H1 (cell line): Measurements from ENCODE around the gene CD300A. TPM values are rescaled to one million over a fixed set of nuclear protein-coding genes. Genes with fewer than 3 reads are reported as not detected.

Source experiments
- CTCF ChIA-PET: fragments of 300-600 bp; sonication (Branson Sonifier 250); formaldehyde crosslinking; loops from one replicate; lab custom pipeline; 2021; ENCODE audit not compliant: partially characterized antibody; lab: Charles Lee
- POLR2A ChIA-PET: fragments of 300-600 bp; sonication (Branson Sonifier 250); formaldehyde crosslinking; loops from one replicate; lab custom pipeline; 2021; ENCODE audit warnings: inconsistent platforms; ENCODE audit not compliant: partially characterized antibody; lab: Charles Lee
- DNase-seq, 2 experiments: peaks; one replicate each; pipeline versions ENCODE4 v3.0.0 to v3.0.0-alpha.2; 2010 to 2022; ENCODE audit warnings: low spot score in 2 of 2, low read depth in 1 of 2, mixed read lengths in 1 of 2
- FAIRE-seq: peaks from 2 replicates; lab custom pipeline; 2011; peaks lifted over from hg19 to GRCh38; lab: Jason Lieb, UNC
- H2AFZ ChIP-seq: 2 replicates; pipeline ENCODE4 v1.8.1; 2012; ENCODE audit warnings: low read length, inconsistent platforms
- H2AK5ac ChIP-seq: 2 replicates; pipeline ENCODE4 v1.6.1; 2013; ENCODE audit warnings: low read depth, low read length
- H2BK120ac ChIP-seq: replicated peaks from 2 replicates; pipeline ENCODE3; 2013; ENCODE audit warnings: low read depth, low read length, inconsistent platforms
- H2BK12ac ChIP-seq: 2 replicates; pipeline ENCODE4 v1.6.1; 2013; ENCODE audit warnings: low read depth, low read length
- H2BK15ac ChIP-seq: 2 replicates; pipeline ENCODE4 v1.6.1; 2013; ENCODE audit warnings: low read length
- H2BK20ac ChIP-seq: 2 replicates; pipeline ENCODE4 v1.6.1; 2013; ENCODE audit warnings: low read length
- H2BK5ac ChIP-seq: 2 replicates; pipeline ENCODE4 v1.6.1; 2013; ENCODE audit warnings: low read depth, low read length
- H3K14ac ChIP-seq: 2 replicates; pipeline ENCODE4 v1.6.1; 2013; ENCODE audit warnings: inconsistent platforms; ENCODE audit not compliant: insufficient read length
- H3K18ac ChIP-seq: 2 replicates; pipeline ENCODE4 v1.6.1; 2013; ENCODE audit warnings: low read length; ENCODE audit errors: extremely low read depth
- H3K23ac ChIP-seq: 2 replicates; pipeline ENCODE4 v1.6.1; 2013; ENCODE audit warnings: inconsistent platforms; ENCODE audit not compliant: insufficient read length
- H3K23me2 ChIP-seq: 2 replicates; pipeline ENCODE4 v1.6.1; 2013; ENCODE audit warnings: low read depth, low read length
- H3K27ac ChIP-seq: 2 replicates; pipeline ENCODE4 v1.6.1; 2011; ENCODE audit warnings: low read depth, low read length, inconsistent platforms
- H3K27me3 ChIP-seq, 4 experiments: replicated peaks in 1 of 4; 1 replicate in 1 of 4; 2 replicates in 3 of 4; pipeline versions ENCODE4 v1.6.1 to v1.8.1; 2011 to 2013; ENCODE audit warnings: low read length in 3 of 4, mild to moderate bottlenecking in 3 of 4, inconsistent platforms in 2 of 4, mixed read lengths in 2 of 4, moderate library complexity in 1 of 4; ENCODE audit not compliant: control insufficient read depth in 3 of 4, insufficient read depth in 3 of 4; ENCODE audit errors: extremely low read depth in 1 of 4
- H3K36me3 ChIP-seq, 4 experiments: 2 replicates each; pipeline versions ENCODE4 v1.6.1 to v1.8.1; 2011 to 2013; ENCODE audit warnings: mild to moderate bottlenecking in 4 of 4, low read length in 3 of 4, moderate library complexity in 2 of 4, control low read depth in 1 of 4, inconsistent platforms in 1 of 4; ENCODE audit not compliant: insufficient read depth in 4 of 4, control insufficient read depth in 2 of 4
- H3K4ac ChIP-seq: replicated peaks from 2 replicates; pipeline ENCODE3; 2013; ENCODE audit warnings: low read length, low read depth, mixed read lengths, inconsistent platforms; ENCODE audit not compliant: insufficient read length
- H3K4me1 ChIP-seq, 4 experiments: replicated peaks in 1 of 4; 1 replicate in 1 of 4; 2 replicates in 3 of 4; pipeline versions ENCODE4 v1.6.1 to v1.8.1; 2011 to 2013; ENCODE audit warnings: low read length in 3 of 4, inconsistent platforms in 2 of 4, mixed read lengths in 1 of 4; ENCODE audit not compliant: insufficient read depth in 4 of 4, control insufficient read depth in 3 of 4
- H3K4me2 ChIP-seq, 2 experiments: 2 replicates each; pipeline versions ENCODE4 v1.6.1 to v1.8.1; 2011 to 2013; ENCODE audit warnings: low read depth in 2 of 2, low read length in 2 of 2, control low read depth in 1 of 2, inconsistent platforms in 1 of 2, mild to moderate bottlenecking in 1 of 2; ENCODE audit not compliant: insufficient read depth in 1 of 2
- H3K4me3 ChIP-seq, 4 experiments: fragments of 200-600, 300-600 bp in 1 of 4; sonication (generic), shearing (Covaris generic), sonication (Bioruptor Twin) in 1 of 4; 2 replicates each; pipeline versions ENCODE4 v1.5.1 to v1.8.1; 2011 to 2016; ENCODE audit warnings: low read length in 4 of 4, low read depth in 3 of 4, control low read depth in 2 of 4, inconsistent platforms in 2 of 4, mild to moderate bottlenecking in 2 of 4, mixed read lengths in 1 of 4, moderate library complexity in 1 of 4; ENCODE audit not compliant: insufficient read depth in 2 of 4; ENCODE audit errors: extremely low read depth in 1 of 4
- H3K56ac ChIP-seq: replicated peaks from 2 replicates; pipeline ENCODE3; 2013; ENCODE audit warnings: low read depth, mild to moderate bottlenecking, mixed read lengths, low read length, inconsistent platforms; ENCODE audit not compliant: insufficient read length
- H3K79me1 ChIP-seq: 2 replicates; pipeline ENCODE4 v1.6.1; 2013; ENCODE audit warnings: low read depth, low read length, control low read depth
- H3K79me2 ChIP-seq, 2 experiments: 2 replicates each; pipeline versions ENCODE4 v1.6.1 to v1.8.1; 2012 to 2013; ENCODE audit warnings: low read length in 2 of 2, mild to moderate bottlenecking in 2 of 2, inconsistent platforms in 1 of 2; ENCODE audit not compliant: insufficient read depth in 2 of 2, control insufficient read depth in 1 of 2
- H3K9ac ChIP-seq, 4 experiments: replicated peaks in 1 of 4; 1 replicate in 1 of 4; 2 replicates in 3 of 4; pipeline versions ENCODE4 v1.6.1 to v1.8.1; 2011 to 2013; ENCODE audit warnings: low read depth in 3 of 4, low read length in 3 of 4, control low read depth in 2 of 4, mild to moderate bottlenecking in 2 of 4, moderate library complexity in 2 of 4, inconsistent platforms in 1 of 4; ENCODE audit errors: extremely low read depth in 1 of 4
- H3K9me3 ChIP-seq, 2 experiments: 2 replicates each; pipeline versions ENCODE4 v1.6.1 to v1.8.1; 2012 to 2013; ENCODE audit warnings: mild to moderate bottlenecking in 2 of 2, moderate library complexity in 2 of 2, control low read depth in 1 of 2, inconsistent platforms in 1 of 2, low read depth in 1 of 2, low read length in 1 of 2, mixed read lengths in 1 of 2; ENCODE audit not compliant: insufficient read depth in 2 of 2
- H4K20me1 ChIP-seq, 2 experiments: replicated peaks in 1 of 2; 2 replicates each; pipeline versions ENCODE3 to v1.8.1; 2011 to 2013; ENCODE audit warnings: inconsistent platforms in 2 of 2, low read length in 2 of 2, mild to moderate bottlenecking in 1 of 2; ENCODE audit not compliant: insufficient read depth in 2 of 2, control insufficient read depth in 1 of 2
- H4K5ac ChIP-seq: 2 replicates; pipeline ENCODE4 v1.6.1; 2013; ENCODE audit warnings: low read length, low read depth, mixed read lengths, inconsistent platforms; ENCODE audit not compliant: insufficient read length
- H4K8ac ChIP-seq: 2 replicates; pipeline ENCODE4 v1.8.0; 2013; ENCODE audit warnings: mild to moderate bottlenecking, moderate library complexity, low read length, inconsistent platforms; ENCODE audit not compliant: insufficient read depth; ENCODE audit errors: extremely low read depth
- H4K91ac ChIP-seq: replicated peaks from 2 replicates; pipeline ENCODE3; 2013; ENCODE audit warnings: low read length, mixed read lengths, inconsistent platforms; ENCODE audit not compliant: insufficient read length
- JUN ChIP-seq: IDR thresholded peaks from 2 replicates; pipeline ENCODE4 v1.6.1; 2011; ENCODE audit warnings: low read depth, mild to moderate bottlenecking, improper control_type of control experiment, low read length
- MAFK ChIP-seq: IDR thresholded peaks from 2 replicates; pipeline ENCODE4 v1.6.1; 2012; ENCODE audit warnings: low read depth, mild to moderate bottlenecking, improper control_type of control experiment, low read length
- USF2 ChIP-seq: IDR thresholded peaks from 2 replicates; pipeline ENCODE4 v1.6.1; 2011; ENCODE audit warnings: low read length, improper control_type of control experiment
- YY1 ChIP-seq: IDR thresholded peaks from 2 replicates; pipeline ENCODE4 v1.6.1; 2011; ENCODE audit warnings: low read depth, mild to moderate bottlenecking, low read length
- WGBS, 2 experiments: shearing (Covaris generic) in 1 of 2; methylation state at CpG; one replicate each; pipeline versions ENCODE4 v1.1.6 to v1.1.7; 2013 to 2015; ENCODE audit warnings: low lambda C conversion rate in 2 of 2, mixed read lengths in 2 of 2, inconsistent platforms in 1 of 2, low coverage in 1 of 2, missing lambda C conversion rate in 1 of 2; ENCODE audit not compliant: insufficient replicate concordance in 2 of 2, insufficient coverage in 1 of 2, insufficient read length in 1 of 2; ENCODE audit errors: extremely low coverage in 1 of 2, missing lambda C conversion rate in 1 of 2; 5-methylcytosine and 5-hydroxymethylcytosine counted together
- polyA plus RNA-seq, 7 experiments: library from polyadenylated mRNA; depleted of rRNA in 3 of 7; stranded (reverse) in 5 of 7; unstranded in 2 of 7; fragments of >200 nt in 5 of 7; fragments of 200-250 nt in 2 of 7; gene quantifications; 1 replicate in 5 of 7; 2 replicates in 1 of 7; 4 replicates in 1 of 7; pipeline versions ENCODE4 v1.2.1 to v1.2.3, GENCODE V29; 2011 to 2013; ENCODE audit warnings: missing spikeins in 2 of 7, mixed read lengths in 2 of 7
- total RNA-seq: library from RNA; stranded (reverse); fragmentation: NEBNext Ultra II Directional; extraction: Animal tissue kit (Norgen Biotek cat#: 25700); gene quantifications from 2 replicates; pipeline ENCODE4 v1.2.1, GENCODE V29; 2021

The CD300A gene
- total and polyA plus RNA-seq, 2 of the 8 experiments (the other 6 are each of a cell fraction or from before 2014, with no cell fraction given), result 0.52 to 1.3 TPM

GRCh38 chr17:74520790-74521480 is 54.5 kb downstream of the CD300A start:
- Histone ChIP-seq H3K56ac (no peak overlapping the region), H4K20me1 (peaks cover 0 to 2% of the 10 kb centered on the region in 2 experiments), H3K14ac (no peak overlapping the region), H3K79me1 (no peaks in the 10 kb centered on the region), H3K4me1 (no peaks in the 10 kb centered on the region), H3K4ac (no peak overlapping the region), H3K9me3 (peaks cover 14 to 24% of the 10 kb centered on the region in 2 experiments; a peak in 3 of 4 replicates), H3K18ac (no peak overlapping the region), H2AK5ac (no peak overlapping the region), H3K23me2 (no peaks in the 10 kb centered on the region), H3K27me3 (peaks cover 0 to 2% (median 0%) of the 10 kb centered on the region in 4 experiments; a peak in 1 of 7 replicates), H3K79me2 (no peaks in the 10 kb centered on the region), H2AFZ (no peak overlapping the region), H2BK12ac (no peak overlapping the region), H4K91ac (no peak overlapping the region)
- WGBS, 2 experiments, result 93% methylated on average over 20 of the region's 21 CpGs; no CpG with 5 or more reads in 1 of the 2 experiments
- FAIRE-seq, result no peak
- TF ChIP-seq JUN (no peak), YY1 (no peak), USF2 (no peak), MAFK (no peak)
- TF ChIP-seq, all 59 proteins: peak for 0
- Histone ChIP-seq H2BK15ac (no peak overlapping the region), H4K8ac (no peak overlapping the region), H3K23ac (no peak overlapping the region), H3K4me2 (no peak overlapping the region), H2BK20ac (no peak overlapping the region), H2BK120ac (no peak overlapping the region), H4K5ac (no peak overlapping the region), H3K27ac (no peak overlapping the region), H3K4me3 (no peak overlapping the region), H3K9ac (no peak overlapping the region), H3K36me3 (no peaks in the 10 kb centered on the region), H2BK5ac (no peak overlapping the region)
- CTCF ChIA-PET, result interaction anchor here (0.7 to 1.2 kb wide), 2 partner anchors 63 to 152 kb away, joined by 4 read pairs; no protein-coding TSS in a partner anchor
- DNase-seq, result no peak
- POLR2A ChIA-PET, result no interaction called here
